Smooth muscle cell (in vitro differentiated cells): ENCODE results near the gene CCDC88C. TPM values are rescaled to one million over a fixed set of nuclear protein-coding genes. Genes with fewer than 3 reads are reported as not detected.

Source experiments
- DNase-seq: peaks from one replicate; lab custom pipeline; 2025; ENCODE audit not compliant: unreplicated experiment; lab: John Stamatoyannopoulos, UW
- H2AFZ ChIP-seq: fragments of 200-600 bp; sonication (generic); 2 replicates; pipeline ENCODE4 v1.6.0; 2016; ENCODE audit warnings: antibody characterized with exemption, low read depth, mild to moderate bottlenecking
- H3F3A ChIP-seq: fragments of 200-600 bp; sonication (generic); 2 replicates; pipeline ENCODE4 v1.6.0; 2017; ENCODE audit warnings: antibody characterized with exemption, low read depth
- H3K27ac ChIP-seq: fragments of 200-600 bp; sonication (generic); 2 replicates; pipeline ENCODE4 v1.5.1; 2016; ENCODE audit warnings: low read depth, mild to moderate bottlenecking
- H3K27me3 ChIP-seq: fragments of 200-600 bp; sonication (generic); 2 replicates; pipeline ENCODE4 v1.6.1; 2016; ENCODE audit warnings: low read depth, mild to moderate bottlenecking
- H3K36me3 ChIP-seq: fragments of 200-600 bp; sonication (generic); 2 replicates; pipeline ENCODE4 v1.5.1; 2016; ENCODE audit warnings: low read depth
- H3K4me1 ChIP-seq: fragments of 200-600 bp; sonication (generic); 2 replicates; pipeline ENCODE4 v1.5.1; 2016; ENCODE audit warnings: low read depth
- H3K4me2 ChIP-seq: fragments of 200-600 bp; sonication (generic); 2 replicates; pipeline ENCODE4 v1.6.0; 2016; ENCODE audit warnings: mild to moderate bottlenecking
- H3K4me3 ChIP-seq: fragments of 200-600 bp; sonication (generic); 2 replicates; pipeline ENCODE4 v1.5.1; 2016; ENCODE audit warnings: mild to moderate bottlenecking
- H3K79me2 ChIP-seq: fragments of 200-600 bp; sonication (generic); 2 replicates; pipeline ENCODE4 v1.6.0; 2016; ENCODE audit warnings: low read depth, mild to moderate bottlenecking
- H3K9ac ChIP-seq: fragments of 200-600 bp; sonication (generic); 2 replicates; pipeline ENCODE4 v1.6.0; 2016; ENCODE audit warnings: low read depth
- H3K9me3 ChIP-seq: fragments of 200-600 bp; sonication (generic); replicated peaks from 2 replicates; pipeline ENCODE4 v1.5.1; 2016; ENCODE audit warnings: low read depth
- H4K20me1 ChIP-seq: fragments of 200-600 bp; sonication (generic); 2 replicates; pipeline ENCODE4 v1.6.0; 2016; ENCODE audit warnings: low read depth
- WGBS: methylation state at CpG from one replicate; pipeline ENCODE4 v1.1.7; 2016; ENCODE audit warnings: low lambda C conversion rate; 5-methylcytosine and 5-hydroxymethylcytosine counted together
- polyA plus RNA-seq: library from polyadenylated mRNA; unstranded; fragments of >200 nt; fragmentation: Nextera tagmentation; extraction: Ambion mirVana; gene quantifications from 2 replicates; pipeline ENCODE4 v1.2.1, GENCODE V29; 2016
- total RNA-seq: library from RNA; depleted of rRNA; stranded (reverse); fragments of >200 nt; gene quantifications from 2 replicates; pipeline ENCODE4 v1.2.3, GENCODE V29; 2014
- TF ChIP-seq, protein P1 (sequence below): fragments of 200-600 bp; sonication (generic); IDR thresholded peaks from 2 replicates; pipeline ENCODE4 v1.5.1; 2017; ENCODE audit warnings: borderline replicate concordance, mild to moderate bottlenecking, antibody characterized with exemption; ENCODE audit not compliant: insufficient read depth, poor library complexity, severe bottlenecking

The CCDC88C gene
- total and polyA plus RNA-seq, 2 experiments from 2014 or later = 1.1 TPM; not detected in 1

GRCh38 chr14:91233936-91234790 is 183.5 kb downstream of the CCDC88C start:
- WGBS = 96% methylated on average over 63 of the region's 63 CpGs
- Histone ChIP-seq H3K36me3 (no peaks in the 10 kb centered on the region), H2AFZ (no peak overlapping the region), H3K9ac (no peak overlapping the region), H3F3A (no peaks in the 10 kb centered on the region), H3K4me1 (no peaks in the 10 kb centered on the region), H3K27me3 (no peaks in the 10 kb centered on the region), H3K9me3 (no peaks in the 10 kb centered on the region), H3K4me2 (no peak overlapping the region), H4K20me1 (no peaks in the 10 kb centered on the region), H3K27ac (no peak overlapping the region), H3K79me2 (no peaks in the 10 kb centered on the region), H3K4me3 (no peak overlapping the region)
- TF ChIP-seq, protein P1, sequence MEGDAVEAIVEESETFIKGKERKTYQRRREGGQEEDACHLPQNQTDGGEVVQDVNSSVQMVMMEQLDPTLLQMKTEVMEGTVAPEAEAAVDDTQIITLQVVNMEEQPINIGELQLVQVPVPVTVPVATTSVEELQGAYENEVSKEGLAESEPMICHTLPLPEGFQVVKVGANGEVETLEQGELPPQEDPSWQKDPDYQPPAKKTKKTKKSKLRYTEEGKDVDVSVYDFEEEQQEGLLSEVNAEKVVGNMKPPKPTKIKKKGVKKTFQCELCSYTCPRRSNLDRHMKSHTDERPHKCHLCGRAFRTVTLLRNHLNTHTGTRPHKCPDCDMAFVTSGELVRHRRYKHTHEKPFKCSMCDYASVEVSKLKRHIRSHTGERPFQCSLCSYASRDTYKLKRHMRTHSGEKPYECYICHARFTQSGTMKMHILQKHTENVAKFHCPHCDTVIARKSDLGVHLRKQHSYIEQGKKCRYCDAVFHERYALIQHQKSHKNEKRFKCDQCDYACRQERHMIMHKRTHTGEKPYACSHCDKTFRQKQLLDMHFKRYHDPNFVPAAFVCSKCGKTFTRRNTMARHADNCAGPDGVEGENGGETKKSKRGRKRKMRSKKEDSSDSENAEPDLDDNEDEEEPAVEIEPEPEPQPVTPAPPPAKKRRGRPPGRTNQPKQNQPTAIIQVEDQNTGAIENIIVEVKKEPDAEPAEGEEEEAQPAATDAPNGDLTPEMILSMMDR = no peak
- no peak for DNase-seq

DNA sequence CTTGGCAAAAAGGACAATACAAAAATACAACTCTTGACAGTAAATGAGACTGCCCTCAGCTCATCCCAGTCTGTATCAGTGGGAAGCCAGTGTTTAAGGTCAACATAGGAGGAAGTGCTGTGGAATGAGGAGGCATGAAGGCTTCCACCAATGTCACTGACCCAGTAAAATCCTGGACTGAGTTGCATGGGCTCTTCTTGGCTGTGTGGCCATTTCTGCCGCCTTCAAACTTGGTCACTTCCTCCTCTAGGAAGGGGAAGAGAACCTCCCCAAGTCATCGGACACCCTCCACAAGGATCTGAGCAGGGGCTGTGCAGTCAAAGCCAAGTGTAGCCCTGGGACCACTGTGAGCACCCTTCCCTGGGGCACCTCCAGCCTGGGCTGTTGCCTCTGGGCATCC is 185.0 kb downstream of the CCDC88C start:
- Histone ChIP-seq H3F3A (no peaks in the 10 kb centered on the region), H3K4me1 (no peaks in the 10 kb centered on the region), H3K79me2 (no peaks in the 10 kb centered on the region), H3K4me2 (no peak overlapping the region), H3K4me3 (no peak overlapping the region), H4K20me1 (no peaks in the 10 kb centered on the region), H3K36me3 (no peaks in the 10 kb centered on the region), H2AFZ (no peak overlapping the region), H3K9me3 (no peaks in the 10 kb centered on the region), H3K27ac (no peak overlapping the region), H3K27me3 (no peaks in the 10 kb centered on the region), H3K9ac (no peak overlapping the region)
- TF ChIP-seq, protein P1 = no peak
- 90% methylated on average over 2 of the region's 2 CpGs for WGBS
- no peak for DNase-seq

GRCh38 chr14:91232052-91232451 is 185.6 kb downstream of the CCDC88C start:
- no peaks in the 10 kb centered on the region for H4K20me1 ChIP-seq
- 100% methylated on average over 2 of the region's 2 CpGs for WGBS
- TF ChIP-seq, protein P1 = no peak
- H3K4me1 ChIP-seq = no peaks in the 10 kb centered on the region
- no peak for DNase-seq
- no peak overlapping the region for H3K27ac ChIP-seq
- H3K9me3 ChIP-seq = no peaks in the 10 kb centered on the region
- H2AFZ ChIP-seq = no peak overlapping the region
- H3K79me2 ChIP-seq = no peaks in the 10 kb centered on the region
- H3F3A ChIP-seq = no peaks in the 10 kb centered on the region
- no peaks in the 10 kb centered on the region for H3K36me3 ChIP-seq
- H3K4me3 ChIP-seq = no peak overlapping the region
- H3K27me3 ChIP-seq = no peaks in the 10 kb centered on the region
- H3K4me2 ChIP-seq = no peak overlapping the region
- no peak overlapping the region for H3K9ac ChIP-seq

GRCh38 chr14:91231446-91231845 is 186.2 kb downstream of the CCDC88C start:
- H3K27ac ChIP-seq = no peak overlapping the region
- WGBS = 79% methylated on average over 3 of the region's 3 CpGs
- DNase-seq = no peak

More at GRCh38 chr14:91231446-91231845, 186.2 kb downstream of the CCDC88C start:
- H3K79me2 ChIP-seq = no peaks in the 10 kb centered on the region
- TF ChIP-seq, protein P1 = no peak
- no peaks in the 10 kb centered on the region for H4K20me1 ChIP-seq
- no peaks in the 10 kb centered on the region for H3K4me1 ChIP-seq
- H3K36me3 ChIP-seq = no peaks in the 10 kb centered on the region
- no peak overlapping the region for H3K9ac ChIP-seq
- H3K27me3 ChIP-seq = no peaks in the 10 kb centered on the region
- H3K9me3 ChIP-seq = no peaks in the 10 kb centered on the region
- no peaks in the 10 kb centered on the region for H3F3A ChIP-seq
- no peak overlapping the region for H2AFZ ChIP-seq
- no peak overlapping the region for H3K4me3 ChIP-seq
- no peak overlapping the region for H3K4me2 ChIP-seq
